ENCODE measurements around the gene ERBB4. TPM values are rescaled to one million over a fixed set of nuclear protein-coding genes. Genes with fewer than 3 reads are reported as not detected.

The ERBB4 gene
- total RNA-seq, 2 donors from 2014 or later, result not detected

GRCh38 chr2:211860224-211860623, 678.4 kb downstream of the ERBB4 start:
- no peak overlapping the region for H3K27ac Mint-ChIP-seq
- no peaks in the 10 kb centered on the region for H3K36me3 Mint-ChIP-seq (ENCODE audit: insufficient read depth in 2 of 2)
- DNase-seq (no peak), ATAC-seq (replicated peaks in 1 of 2) (no peak)
- no peak overlapping the region for H3K4me3 Mint-ChIP-seq
- peaks cover 0 to 12% of the 10 kb centered on the region in 2 donors for H3K9me3 Mint-ChIP-seq
- H3K4me1 Mint-ChIP-seq (ENCODE audit: low read depth), result no peaks in the 10 kb centered on the region
- no peaks in the 10 kb centered on the region for H3K27me3 Mint-ChIP-seq (ENCODE audit: low read depth)

DNA sequence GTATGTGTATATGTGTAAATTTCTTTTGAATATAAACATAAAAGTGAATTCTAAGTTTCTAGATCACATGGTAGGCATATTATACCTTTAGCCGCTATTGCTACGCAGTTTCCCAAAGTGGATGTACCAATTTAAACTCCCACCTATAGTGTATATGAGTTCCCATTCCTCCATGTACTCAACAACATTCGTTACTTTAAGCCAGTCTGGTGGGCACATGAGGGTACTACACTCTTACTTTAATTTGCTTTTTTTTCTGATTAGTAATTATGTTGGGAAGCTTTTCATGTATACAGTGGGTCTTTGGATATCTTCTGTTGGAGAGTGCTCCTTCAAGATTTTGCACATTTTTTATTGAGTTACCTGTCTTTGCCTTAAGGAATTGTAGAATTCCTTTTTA, 683.8 kb downstream of the ERBB4 start:
- H3K27ac Mint-ChIP-seq, result no peak overlapping the region
- no peaks in the 10 kb centered on the region for H3K36me3 Mint-ChIP-seq (ENCODE audit: insufficient read depth in 2 of 2)
- no peak overlapping the region for H3K4me3 Mint-ChIP-seq
- no peaks in the 10 kb centered on the region for H3K4me1 Mint-ChIP-seq (ENCODE audit: low read depth)
- no peaks in the 10 kb centered on the region for H3K27me3 Mint-ChIP-seq (ENCODE audit: low read depth)
- H3K9me3 Mint-ChIP-seq, result peaks cover 0 to 3% of the 10 kb centered on the region in 2 donors
- no peak for DNase-seq
- ATAC-seq (replicated peaks in 1 of 2), result no peak

- Mint-ChIP-seq H3K36me3 (ENCODE audit: insufficient read depth in 2 of 2) (no peaks in the 10 kb centered on the region), H3K4me3 (no peak overlapping the region), H3K4me1 (ENCODE audit: low read depth) (no peaks in the 10 kb centered on the region), H3K9me3 (peaks cover 0 to 2% of the 10 kb centered on the region in 2 donors), H3K27me3 (ENCODE audit: low read depth) (no peaks in the 10 kb centered on the region), H3K27ac (no peak overlapping the region)
- ATAC-seq (replicated peaks in 1 of 2), result no peak
- DNase-seq, result no peak
Observed at GRCh38 chr2:211846714-211847113, 691.9 kb downstream of the ERBB4 start.

GRCh38 chr2:211846036-211846400, 692.6 kb downstream of the ERBB4 start:
- DNase-seq, result no peak
- H3K4me3 Mint-ChIP-seq, result no peak overlapping the region
- no peak overlapping the region for H3K27ac Mint-ChIP-seq
- H3K36me3 Mint-ChIP-seq (ENCODE audit: insufficient read depth in 2 of 2), result no peaks in the 10 kb centered on the region
- ATAC-seq (replicated peaks in 1 of 2), result no peak
- H3K9me3 Mint-ChIP-seq, result peaks cover 0 to 2% of the 10 kb centered on the region in 2 donors
- no peaks in the 10 kb centered on the region for H3K27me3 Mint-ChIP-seq (ENCODE audit: low read depth)
- no peaks in the 10 kb centered on the region for H3K4me1 Mint-ChIP-seq (ENCODE audit: low read depth)

DNA sequence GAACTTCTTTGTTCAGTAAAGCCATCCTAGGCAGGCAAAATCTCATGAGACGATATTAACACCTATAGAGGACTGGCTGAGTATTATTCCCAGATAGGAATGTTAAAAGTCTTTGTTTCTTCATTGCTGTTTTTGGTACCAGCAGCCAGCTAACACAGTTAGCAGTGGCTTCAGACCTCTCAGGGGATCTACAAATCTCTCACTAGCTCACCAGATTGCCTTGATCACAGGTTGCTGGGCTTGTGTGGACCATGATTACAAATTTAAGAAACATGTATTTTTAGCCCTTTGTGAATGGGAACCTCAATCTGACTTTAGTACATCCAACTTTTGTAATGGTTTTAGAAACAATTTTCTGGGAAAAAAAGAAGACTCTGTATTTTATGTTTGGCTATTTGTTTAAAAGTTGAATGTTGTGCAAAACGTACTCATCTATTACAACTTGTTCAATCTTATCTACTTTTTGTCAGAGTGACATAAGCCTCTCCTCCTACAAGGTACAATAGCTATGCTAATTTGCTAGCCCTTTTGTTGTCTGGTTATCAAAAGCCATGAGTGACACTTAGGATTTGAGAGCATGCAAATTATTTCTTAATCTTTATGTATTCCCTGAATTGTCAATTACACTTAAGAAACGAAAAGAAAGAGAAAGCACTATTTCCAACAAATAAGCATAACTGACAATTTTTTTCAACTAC, 693.1 kb downstream of the ERBB4 start:
- no peaks in the 10 kb centered on the region for H3K4me1 Mint-ChIP-seq (ENCODE audit: low read depth)
- no peaks in the 10 kb centered on the region for H3K36me3 Mint-ChIP-seq (ENCODE audit: insufficient read depth in 2 of 2)
- H3K9me3 Mint-ChIP-seq, result peaks cover 0 to 2% of the 10 kb centered on the region in 2 donors
- no peaks in the 10 kb centered on the region for H3K27me3 Mint-ChIP-seq (ENCODE audit: low read depth)
- H3K27ac Mint-ChIP-seq, result no peak overlapping the region
- no peak overlapping the region for H3K4me3 Mint-ChIP-seq
- ATAC-seq (replicated peaks in 1 of 2), result no peak
- no peak for DNase-seq

- DNase-seq (no peak), ATAC-seq (replicated peaks in 1 of 2) (no peak)
- Mint-ChIP-seq H3K9me3 (peaks cover 0 to 5% of the 10 kb centered on the region in 2 donors), H3K36me3 (ENCODE audit: insufficient read depth in 2 of 2) (no peaks in the 10 kb centered on the region), H3K4me3 (no peak overlapping the region), H3K4me1 (ENCODE audit: low read depth) (no peaks in the 10 kb centered on the region), H3K27me3 (ENCODE audit: low read depth) (no peaks in the 10 kb centered on the region), H3K27ac (no peak overlapping the region)
Observed at GRCh38 chr2:211837706-211838105, 700.9 kb downstream of the ERBB4 start.

DNA sequence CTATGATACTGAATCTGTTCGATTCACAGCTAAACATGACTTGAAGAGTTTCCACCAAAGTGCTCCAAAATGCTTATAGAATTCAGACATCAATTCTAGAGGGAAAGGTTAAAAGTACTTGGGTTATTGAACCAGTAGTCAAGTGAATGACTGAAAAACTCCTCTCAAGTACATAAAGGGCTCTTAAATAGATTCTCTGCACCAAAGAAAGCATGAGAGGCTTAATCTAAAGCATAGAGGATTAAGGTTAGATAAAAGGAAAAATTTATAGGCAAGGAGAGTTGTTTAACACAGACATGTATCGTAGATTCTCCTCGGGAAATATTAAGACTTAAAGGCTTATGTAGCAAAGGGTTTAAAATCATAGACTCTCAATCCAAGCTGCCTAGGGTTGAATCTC, 701.4 kb downstream of the ERBB4 start:
- Mint-ChIP-seq H3K4me3 (no peak overlapping the region), H3K4me1 (ENCODE audit: low read depth) (no peaks in the 10 kb centered on the region), H3K9me3 (peaks cover 0 to 5% of the 10 kb centered on the region in 2 donors), H3K27ac (no peak overlapping the region), H3K27me3 (ENCODE audit: low read depth) (no peaks in the 10 kb centered on the region), H3K36me3 (ENCODE audit: insufficient read depth in 2 of 2) (no peaks in the 10 kb centered on the region)
- ATAC-seq (replicated peaks in 1 of 2) (no peak), DNase-seq (no peak)

- peaks cover 0 to 5% of the 10 kb centered on the region in 2 donors for H3K9me3 Mint-ChIP-seq
- H3K4me3 Mint-ChIP-seq, result no peak overlapping the region
- H3K36me3 Mint-ChIP-seq (ENCODE audit: insufficient read depth in 2 of 2), result no peaks in the 10 kb centered on the region
- no peak for ATAC-seq (replicated peaks in 1 of 2)
- no peaks in the 10 kb centered on the region for H3K27me3 Mint-ChIP-seq (ENCODE audit: low read depth)
- no peaks in the 10 kb centered on the region for H3K4me1 Mint-ChIP-seq (ENCODE audit: low read depth)
- no peak overlapping the region for H3K27ac Mint-ChIP-seq
- no peak for DNase-seq
Observed at GRCh38 chr2:211836409-211836808, 702.2 kb downstream of the ERBB4 start.

DNA sequence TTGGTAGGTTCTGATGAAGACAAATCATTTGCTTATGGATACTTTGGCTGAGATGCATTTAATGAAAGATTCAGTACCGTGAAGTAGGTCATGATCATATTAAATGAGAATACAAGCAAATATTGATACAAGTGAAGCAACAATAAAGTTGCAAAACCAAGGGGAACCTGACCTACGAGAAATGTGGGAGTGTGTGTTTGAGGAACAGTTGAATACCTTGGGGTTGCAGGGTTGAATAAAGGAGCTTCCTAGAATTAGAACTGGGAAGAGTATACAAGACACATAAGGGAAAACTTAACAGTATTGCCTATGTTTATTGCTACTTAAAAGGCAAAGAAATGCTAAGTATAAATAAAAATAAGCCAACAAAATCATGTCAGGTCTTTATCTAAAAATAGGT, 702.9 kb downstream of the ERBB4 start:
- H3K4me1 Mint-ChIP-seq (ENCODE audit: low read depth), result no peaks in the 10 kb centered on the region
- H3K4me3 Mint-ChIP-seq, result no peak overlapping the region
- H3K36me3 Mint-ChIP-seq (ENCODE audit: insufficient read depth in 2 of 2), result no peaks in the 10 kb centered on the region
- no peak for DNase-seq
- H3K27me3 Mint-ChIP-seq (ENCODE audit: low read depth), result no peaks in the 10 kb centered on the region
- peaks cover 0 to 5% of the 10 kb centered on the region in 2 donors for H3K9me3 Mint-ChIP-seq
- H3K27ac Mint-ChIP-seq, result no peak overlapping the region
- ATAC-seq (replicated peaks in 1 of 2), result no peak

DNA sequence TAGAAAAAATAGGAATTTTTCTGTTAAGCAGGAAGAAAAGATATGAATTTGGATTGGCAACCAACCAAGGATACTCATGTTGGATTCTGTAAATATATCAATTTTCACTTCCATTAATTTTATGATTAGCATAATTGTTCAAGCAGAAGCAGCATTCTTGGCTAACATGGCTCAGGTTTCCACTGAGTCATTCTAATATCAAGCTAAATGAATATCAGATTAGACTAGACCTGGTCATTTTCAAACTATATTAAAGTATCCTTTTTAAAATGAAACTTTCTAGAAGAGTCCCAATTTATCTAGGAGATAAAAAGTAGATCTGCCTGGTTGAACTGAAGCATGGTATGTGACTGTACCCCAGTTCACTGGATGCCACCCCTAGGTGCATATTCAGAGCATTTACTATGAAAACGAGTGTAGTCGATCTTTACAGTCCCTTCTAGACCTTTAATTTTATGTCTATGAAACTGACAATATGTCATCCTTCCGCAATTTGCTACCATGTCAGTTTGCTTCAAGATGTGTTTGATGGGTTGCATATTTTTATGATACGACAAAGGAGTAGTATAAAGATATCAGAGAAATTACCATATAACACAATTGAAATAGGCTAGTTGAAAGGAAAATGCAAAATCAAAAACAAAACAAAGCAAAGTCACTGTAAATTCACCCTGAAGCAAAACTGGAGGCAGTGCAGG, 704.9 kb downstream of the ERBB4 start:
- Mint-ChIP-seq H3K4me1 (ENCODE audit: low read depth) (no peaks in the 10 kb centered on the region), H3K27ac (no peak overlapping the region), H3K36me3 (ENCODE audit: insufficient read depth in 2 of 2) (no peaks in the 10 kb centered on the region), H3K4me3 (no peak overlapping the region), H3K27me3 (ENCODE audit: low read depth) (no peaks in the 10 kb centered on the region), H3K9me3 (peaks cover 0 to 1% of the 10 kb centered on the region in 2 donors)
- DNase-seq (no peak), ATAC-seq (replicated peaks in 1 of 2) (no peak)

DNA sequence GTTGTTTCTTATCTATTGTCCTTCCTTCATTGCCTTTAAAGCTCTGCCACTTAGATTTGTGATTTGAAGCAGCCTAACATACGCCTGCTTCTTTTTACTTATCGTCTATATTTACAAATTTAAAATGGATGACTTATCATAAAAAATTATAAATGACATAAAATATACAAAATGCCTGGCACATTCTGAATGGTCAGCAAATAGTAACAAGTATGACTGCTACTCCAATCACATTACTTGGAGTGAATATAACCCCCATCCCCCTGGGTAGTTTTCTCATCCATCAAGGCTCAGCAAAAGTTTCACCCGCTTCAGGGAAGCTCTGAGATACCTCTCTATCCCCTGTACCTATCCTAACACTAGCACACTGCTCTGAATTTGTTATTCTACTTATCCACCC, 708.9 kb downstream of the ERBB4 start:
- ATAC-seq (replicated peaks in 1 of 2) (no peak), DNase-seq (no peak)
- Mint-ChIP-seq H3K27ac (no peak overlapping the region), H3K36me3 (ENCODE audit: insufficient read depth in 2 of 2) (no peaks in the 10 kb centered on the region), H3K9me3 (no peaks in the 10 kb centered on the region), H3K4me3 (no peak overlapping the region), H3K4me1 (ENCODE audit: low read depth) (no peaks in the 10 kb centered on the region), H3K27me3 (ENCODE audit: low read depth) (no peaks in the 10 kb centered on the region)

GRCh38 chr2:211823886-211824479, 714.6 kb downstream of the ERBB4 start:
- ATAC-seq (replicated peaks in 1 of 2) (no peak), DNase-seq (no peak)
- Mint-ChIP-seq H3K4me3 (no peak overlapping the region), H3K36me3 (ENCODE audit: insufficient read depth in 2 of 2) (no peaks in the 10 kb centered on the region), H3K4me1 (ENCODE audit: low read depth) (no peaks in the 10 kb centered on the region), H3K27ac (no peak overlapping the region), H3K27me3 (ENCODE audit: low read depth) (no peaks in the 10 kb centered on the region), H3K9me3 (peaks cover 2 to 10% of the 10 kb centered on the region in 2 donors)

- no peak for ATAC-seq (replicated peaks in 1 of 2)
- H3K9me3 Mint-ChIP-seq, result peaks cover 2 to 10% of the 10 kb centered on the region in 2 donors
- H3K4me3 Mint-ChIP-seq, result no peak overlapping the region
- H3K27ac Mint-ChIP-seq, result no peak overlapping the region
- no peaks in the 10 kb centered on the region for H3K4me1 Mint-ChIP-seq (ENCODE audit: low read depth)
- H3K27me3 Mint-ChIP-seq (ENCODE audit: low read depth), result no peaks in the 10 kb centered on the region
- no peaks in the 10 kb centered on the region for H3K36me3 Mint-ChIP-seq (ENCODE audit: insufficient read depth in 2 of 2)
- DNase-seq, result no peak
Observed at GRCh38 chr2:211822686-211823335, 715.8 kb downstream of the ERBB4 start.

All from activated T-cell treated with anti-CD3 and anti-CD28 coated beads, Interleukin-2, amount 50 U/mL, for 72 hours (primary cell).